Measurements from ENCODE around the gene NEDD4. TPM values are rescaled to one million over a fixed set of nuclear protein-coding genes. Genes with fewer than 3 reads are reported as not detected.

Gene NEDD4
- polyA plus RNA-seq, 1 of the 3 experiments (the other 2 are of a cell fraction), result 12.9 TPM

- peaks cover 3% of the 10 kb centered on the region for H3F3A ChIP-seq (replicated peaks; ENCODE audit: insufficient read depth)
- H4K20me1 ChIP-seq (ENCODE audit: insufficient read depth), result no peaks in the 10 kb centered on the region
- no peaks in the 10 kb centered on the region for H3K9me2 ChIP-seq
- no peak overlapping the region for H2AFZ ChIP-seq (ENCODE audit: low read depth)
- no peak overlapping the region for H3K27ac ChIP-seq (ENCODE audit: low read depth in 2 of 2, low read length in 1 of 2)
- peaks cover 0 to 3% of the 10 kb centered on the region in 2 experiments for H3K36me3 ChIP-seq (replicated peaks in 1 of 2; ENCODE audit: control insufficient read depth in 1 of 2, insufficient read depth in 2 of 2, low read length in 1 of 2)
- no peaks in the 10 kb centered on the region for H3K4me1 ChIP-seq (ENCODE audit: control insufficient read depth in 1 of 2, insufficient read depth in 2 of 2, low read depth in 1 of 2, low read length in 1 of 2)
- DNase-seq, result no peak
- ChIA-PET POLR2A (no interaction called here), CTCF (no interaction called here)
- H3K79me2 ChIP-seq (ENCODE audit: insufficient read depth), result peaks cover 72% of the 10 kb centered on the region
- WGBS (ENCODE audit: low lambda C conversion rate), result 87% methylated on average over 1 of the region's 1 CpG
- no peak overlapping the region for H3K9ac ChIP-seq
- H3K4me3 ChIP-seq (ENCODE audit: low read depth in 2 of 2, low read length in 1 of 2), result no peak overlapping the region
- H3K4me2 ChIP-seq, result no peak overlapping the region
- TF ChIP-seq SIN3A (IDR thresholded peaks at IDR 0.05; ENCODE audit: borderline replicate concordance, low read depth, low read length) (no peak), NRF1 (IDR thresholded peaks at IDR 0.05; ENCODE audit: low read depth, low read length) (no peak), GATA2 (CRISPR knock-in tag; IDR thresholded peaks at IDR 0.05) (no peak), MXI1 (IDR thresholded peaks at IDR 0.05; ENCODE audit: low read depth, low read length) (no peak), ZBTB33 (IDR thresholded peaks at IDR 0.05; ENCODE audit: borderline replicate concordance, low read depth) (no peak), YY1 (IDR thresholded peaks at IDR 0.05; ENCODE audit: low read depth) (no peak), CTCF (IDR thresholded peaks at IDR 0.05) (no peak), MEF2A (IDR thresholded peaks at IDR 0.05; ENCODE audit: borderline replicate concordance, low read depth) (no peak)
- TF ChIP-seq, protein P1, sequence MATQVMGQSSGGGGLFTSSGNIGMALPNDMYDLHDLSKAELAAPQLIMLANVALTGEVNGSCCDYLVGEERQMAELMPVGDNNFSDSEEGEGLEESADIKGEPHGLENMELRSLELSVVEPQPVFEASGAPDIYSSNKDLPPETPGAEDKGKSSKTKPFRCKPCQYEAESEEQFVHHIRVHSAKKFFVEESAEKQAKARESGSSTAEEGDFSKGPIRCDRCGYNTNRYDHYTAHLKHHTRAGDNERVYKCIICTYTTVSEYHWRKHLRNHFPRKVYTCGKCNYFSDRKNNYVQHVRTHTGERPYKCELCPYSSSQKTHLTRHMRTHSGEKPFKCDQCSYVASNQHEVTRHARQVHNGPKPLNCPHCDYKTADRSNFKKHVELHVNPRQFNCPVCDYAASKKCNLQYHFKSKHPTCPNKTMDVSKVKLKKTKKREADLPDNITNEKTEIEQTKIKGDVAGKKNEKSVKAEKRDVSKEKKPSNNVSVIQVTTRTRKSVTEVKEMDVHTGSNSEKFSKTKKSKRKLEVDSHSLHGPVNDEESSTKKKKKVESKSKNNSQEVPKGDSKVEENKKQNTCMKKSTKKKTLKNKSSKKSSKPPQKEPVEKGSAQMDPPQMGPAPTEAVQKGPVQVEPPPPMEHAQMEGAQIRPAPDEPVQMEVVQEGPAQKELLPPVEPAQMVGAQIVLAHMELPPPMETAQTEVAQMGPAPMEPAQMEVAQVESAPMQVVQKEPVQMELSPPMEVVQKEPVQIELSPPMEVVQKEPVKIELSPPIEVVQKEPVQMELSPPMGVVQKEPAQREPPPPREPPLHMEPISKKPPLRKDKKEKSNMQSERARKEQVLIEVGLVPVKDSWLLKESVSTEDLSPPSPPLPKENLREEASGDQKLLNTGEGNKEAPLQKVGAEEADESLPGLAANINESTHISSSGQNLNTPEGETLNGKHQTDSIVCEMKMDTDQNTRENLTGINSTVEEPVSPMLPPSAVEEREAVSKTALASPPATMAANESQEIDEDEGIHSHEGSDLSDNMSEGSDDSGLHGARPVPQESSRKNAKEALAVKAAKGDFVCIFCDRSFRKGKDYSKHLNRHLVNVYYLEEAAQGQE (IDR thresholded peaks at IDR 0.05; ENCODE audit: low read depth, low read length), result no peak
- H3K9me3 ChIP-seq, result no peaks in the 10 kb centered on the region
- H3K27me3 ChIP-seq (ENCODE audit: insufficient read depth), result no peaks in the 10 kb centered on the region
Observed at GRCh38 chr15:55977231-55977630, 16.2 kb downstream of the NEDD4 start.

- no peaks in the 10 kb centered on the region for H3K4me1 ChIP-seq (ENCODE audit: control insufficient read depth in 1 of 2, insufficient read depth in 2 of 2, low read depth in 1 of 2, low read length in 1 of 2)
- no peaks in the 10 kb centered on the region for H3K9me3 ChIP-seq
- CTCF ChIA-PET, result no interaction called here
- H3K27ac ChIP-seq (ENCODE audit: low read depth in 2 of 2, low read length in 1 of 2), result no peak overlapping the region
- WGBS (ENCODE audit: low lambda C conversion rate), result 100% methylated on average over 1 of the region's 1 CpG
- DNase-seq, result no peak
- H3F3A ChIP-seq (replicated peaks; ENCODE audit: insufficient read depth), result peaks cover 3% of the 10 kb centered on the region
- no peak overlapping the region for H3K9ac ChIP-seq
- no peaks in the 10 kb centered on the region for H3K27me3 ChIP-seq (ENCODE audit: insufficient read depth)
- no peak for TF ChIP-seq SIN3A (IDR thresholded peaks at IDR 0.05; ENCODE audit: borderline replicate concordance, low read depth, low read length)
- no peak overlapping the region for H3K4me2 ChIP-seq
- no peak overlapping the region for H3K4me3 ChIP-seq (ENCODE audit: low read depth in 2 of 2, low read length in 1 of 2)
- H3K79me2 ChIP-seq (ENCODE audit: insufficient read depth), result peaks cover 81% of the 10 kb centered on the region
- H4K20me1 ChIP-seq (ENCODE audit: insufficient read depth), result no peaks in the 10 kb centered on the region
- H3K36me3 ChIP-seq (replicated peaks in 1 of 2; ENCODE audit: control insufficient read depth in 1 of 2, insufficient read depth in 2 of 2, low read length in 1 of 2), result peaks cover 0 to 8% of the 10 kb centered on the region in 2 experiments
- H3K9me2 ChIP-seq, result no peaks in the 10 kb centered on the region
- POLR2A ChIA-PET, result interaction anchor here (0.7 kb wide), 1 partner anchor 130 kb away, joined by 4 read pairs; no protein-coding TSS in a partner anchor
- no peak overlapping the region for H2AFZ ChIP-seq (ENCODE audit: low read depth)
Observed at GRCh38 chr15:55970286-55970685, 23.1 kb downstream of the NEDD4 start.
